HCT116 (cell line): ENCODE data around the gene INF2.

ENCODE experiments used
- POLR2A ChIP-seq: IDR thresholded peaks from 2 replicates; pipeline ENCODE4 v1.7.0; 2011; ENCODE audit warnings: borderline replicate concordance; ENCODE audit not compliant: insufficient read depth, insufficient read length; ENCODE audit errors: extremely low read depth
- TF ChIP-seq, protein P1 (sequence below), 3 experiments: fragments of 200-600 bp in 1 of 3; sonication (generic) in 1 of 3; IDR thresholded peaks in 2 of 3; conservative IDR thresholded peaks in 1 of 3; 2 replicates each; pipeline ENCODE4 v1.5.1; 2012 to 2017; ENCODE audit warnings: low read depth in 2 of 3, low read length in 2 of 3, antibody characterized with exemption in 1 of 3, borderline replicate concordance in 1 of 3, control low read depth in 1 of 3, mild to moderate bottlenecking in 1 of 3, mixed read lengths in 1 of 3, mixed run types in 1 of 3, moderate library complexity in 1 of 3; ENCODE audit not compliant: insufficient read depth in 1 of 3

- TF ChIP-seq, protein P1, sequence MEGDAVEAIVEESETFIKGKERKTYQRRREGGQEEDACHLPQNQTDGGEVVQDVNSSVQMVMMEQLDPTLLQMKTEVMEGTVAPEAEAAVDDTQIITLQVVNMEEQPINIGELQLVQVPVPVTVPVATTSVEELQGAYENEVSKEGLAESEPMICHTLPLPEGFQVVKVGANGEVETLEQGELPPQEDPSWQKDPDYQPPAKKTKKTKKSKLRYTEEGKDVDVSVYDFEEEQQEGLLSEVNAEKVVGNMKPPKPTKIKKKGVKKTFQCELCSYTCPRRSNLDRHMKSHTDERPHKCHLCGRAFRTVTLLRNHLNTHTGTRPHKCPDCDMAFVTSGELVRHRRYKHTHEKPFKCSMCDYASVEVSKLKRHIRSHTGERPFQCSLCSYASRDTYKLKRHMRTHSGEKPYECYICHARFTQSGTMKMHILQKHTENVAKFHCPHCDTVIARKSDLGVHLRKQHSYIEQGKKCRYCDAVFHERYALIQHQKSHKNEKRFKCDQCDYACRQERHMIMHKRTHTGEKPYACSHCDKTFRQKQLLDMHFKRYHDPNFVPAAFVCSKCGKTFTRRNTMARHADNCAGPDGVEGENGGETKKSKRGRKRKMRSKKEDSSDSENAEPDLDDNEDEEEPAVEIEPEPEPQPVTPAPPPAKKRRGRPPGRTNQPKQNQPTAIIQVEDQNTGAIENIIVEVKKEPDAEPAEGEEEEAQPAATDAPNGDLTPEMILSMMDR (IDR thresholded peaks at IDR 0.05 in 2 of 3, conservative IDR thresholded peaks at IDR 0.05 in 1 of 3; ENCODE audit: borderline replicate concordance in 1 of 3, insufficient read depth in 1 of 3, low read depth in 2 of 3, low read length in 2 of 3), result no peak
- TF ChIP-seq POLR2A, result no peak
Observed at GRCh38 chr14:104714066-104714465, 24.6 kb downstream of the INF2 start.
